KOPT-K1 (cell line): ENCODE data around the gene IGF1R.
A peak's percentile ranks its signal among the peaks of the same experiment; 100 is the strongest.

ENCODE experiments used
- H3K27ac ChIP-seq: fragments of 200-600 bp; sonication (generic); 2 replicates; pipeline ENCODE4 v1.5.1; 2016; ENCODE audit warnings: antibody characterized with exemption, mild to moderate bottlenecking, low read depth, low read length; ENCODE audit not compliant: poor library complexity, severe bottlenecking
- H3K36me3 ChIP-seq: fragments of 200-600 bp; sonication (generic); 2 replicates; pipeline ENCODE4 v1.5.1; 2017; ENCODE audit warnings: antibody characterized with exemption, mild to moderate bottlenecking, low read length, moderate library complexity; ENCODE audit not compliant: insufficient read depth
- H3K9me3 ChIP-seq: fragments of 200-600 bp; sonication (generic); 2 replicates; pipeline ENCODE4 v1.5.1; 2017; ENCODE audit warnings: antibody characterized with exemption, low read length, mild to moderate bottlenecking; ENCODE audit not compliant: insufficient read depth, poor library complexity, severe bottlenecking

Gene IGF1R

GRCh38 chr15:98770984-98771383 lies 122.6 kb downstream of the IGF1R start:
- Histone ChIP-seq H3K36me3 (no peaks in the 10 kb centered on the region), H3K27ac (no peak overlapping the region), H3K9me3 (no peaks in the 10 kb centered on the region)

- no peaks in the 10 kb centered on the region for H3K36me3 ChIP-seq
- no peaks in the 10 kb centered on the region for H3K9me3 ChIP-seq
- no peak overlapping the region for H3K27ac ChIP-seq
These were observed 123.2 kb downstream of the IGF1R start for GRCh38 chr15:98771541-98771940.

- Histone ChIP-seq H3K9me3 (no peaks in the 10 kb centered on the region), H3K27ac (no peak overlapping the region), H3K36me3 (no peaks in the 10 kb centered on the region)
These were observed 124.6 kb downstream of the IGF1R start for GRCh38 chr15:98772895-98773294.

GRCh38 chr15:98773616-98774015 lies 125.3 kb downstream of the IGF1R start:
- no peaks in the 10 kb centered on the region for H3K36me3 ChIP-seq
- H3K9me3 ChIP-seq: no peaks in the 10 kb centered on the region
- H3K27ac ChIP-seq: no peak overlapping the region

GRCh38 chr15:98774756-98775497 lies 126.6 kb downstream of the IGF1R start:
- no peaks in the 10 kb centered on the region for H3K9me3 ChIP-seq
- no peaks in the 10 kb centered on the region for H3K36me3 ChIP-seq

GRCh38 chr15:98775498-98776230 lies 127.3 kb downstream of the IGF1R start:
- Histone ChIP-seq H3K9me3 (no peaks in the 10 kb centered on the region), H3K27ac (no peak overlapping the region), H3K36me3 (no peaks in the 10 kb centered on the region)

More at GRCh38 chr15:98774756-98775497, 126.6 kb downstream of the IGF1R start:
- no peak overlapping the region for H3K27ac ChIP-seq

GRCh38 chr15:98776607-98777281 lies 128.4 kb downstream of the IGF1R start:
- Histone ChIP-seq H3K27ac (peak overlapping the region; percentile 57), H3K9me3 (no peaks in the 10 kb centered on the region), H3K36me3 (no peaks in the 10 kb centered on the region)

- no peaks in the 10 kb centered on the region for H3K36me3 ChIP-seq
- H3K9me3 ChIP-seq: no peaks in the 10 kb centered on the region
- peak overlapping the region; percentile 57 for H3K27ac ChIP-seq
These were observed 129.1 kb downstream of the IGF1R start for GRCh38 chr15:98777426-98777825.

GRCh38 chr15:98778263-98778959 lies 130.1 kb downstream of the IGF1R start:
- Histone ChIP-seq H3K36me3 (no peaks in the 10 kb centered on the region), H3K9me3 (no peaks in the 10 kb centered on the region), H3K27ac (no peak overlapping the region)

- Histone ChIP-seq H3K36me3 (no peaks in the 10 kb centered on the region), H3K27ac (no peak overlapping the region)
These were observed 130.6 kb downstream of the IGF1R start for GRCh38 chr15:98778960-98779359.

GRCh38 chr15:98779463-98780071 lies 131.2 kb downstream of the IGF1R start:
- Histone ChIP-seq H3K27ac (no peak overlapping the region), H3K36me3 (no peaks in the 10 kb centered on the region), H3K9me3 (no peaks in the 10 kb centered on the region)

More at GRCh38 chr15:98778960-98779359, 130.6 kb downstream of the IGF1R start:
- no peaks in the 10 kb centered on the region for H3K9me3 ChIP-seq

- Histone ChIP-seq H3K27ac (no peak overlapping the region), H3K36me3 (no peaks in the 10 kb centered on the region), H3K9me3 (no peaks in the 10 kb centered on the region)
These were observed 133.5 kb downstream of the IGF1R start for GRCh38 chr15:98781838-98782237.

GRCh38 chr15:98782801-98783200 lies 134.5 kb downstream of the IGF1R start:
- H3K27ac ChIP-seq: no peak overlapping the region
- H3K9me3 ChIP-seq: no peaks in the 10 kb centered on the region
- no peaks in the 10 kb centered on the region for H3K36me3 ChIP-seq

- no peak overlapping the region for H3K27ac ChIP-seq
- H3K36me3 ChIP-seq: no peaks in the 10 kb centered on the region
- no peaks in the 10 kb centered on the region for H3K9me3 ChIP-seq
These were observed 137.1 kb downstream of the IGF1R start for GRCh38 chr15:98785431-98785806.
